BLaER1 treated with 17β-estradiol and CSF1 and Interleukin-3, amounts not matched to agents 10 nM and 100 nM (cell line): ENCODE measurements around the gene FILIP1L.
"Not testable (repeated sequence)": the region's sequence is repeated elsewhere in the genome, so short reads cannot be mapped to it uniquely, and the experiment has no call there.

Source experiments
- H3K27ac ChIP-seq, 11 experiments: shearing (Covaris generic); formaldehyde crosslinking; 2 replicates each; pipeline ENCODE4 v1.8.1; 2022
- H3K27me3 ChIP-seq, 11 experiments: shearing (Covaris generic); formaldehyde crosslinking; 2 replicates each; pipeline ENCODE4 v1.8.1; 2022
- H3K36me3 ChIP-seq, 11 experiments: shearing (Covaris generic); formaldehyde crosslinking; 2 replicates each; pipeline ENCODE4 v1.8.1; 2022
- H3K4me1 ChIP-seq, 10 experiments: shearing (Covaris generic); formaldehyde crosslinking; 2 replicates each; pipeline ENCODE4 v1.8.1; 2022
- H3K4me2 ChIP-seq, 11 experiments: shearing (Covaris generic); formaldehyde crosslinking; 2 replicates each; pipeline ENCODE4 v1.8.1; 2022
- H3K4me3 ChIP-seq, 10 experiments: shearing (Covaris generic); formaldehyde crosslinking; 2 replicates each; pipeline ENCODE4 v1.8.1; 2022
- H3K9ac ChIP-seq, 11 experiments: shearing (Covaris generic); formaldehyde crosslinking; 2 replicates each; pipeline ENCODE4 v1.8.1; 2022
- H3K9me3 ChIP-seq, 11 experiments: shearing (Covaris generic); formaldehyde crosslinking; replicated peaks in 1 of 11; 2 replicates each; pipeline ENCODE4 v1.8.1; 2022
- H4K20me1 ChIP-seq, 11 experiments: shearing (Covaris generic); formaldehyde crosslinking; 2 replicates each; pipeline ENCODE4 v1.8.1; 2022
- Cebpa-rat ChIP-seq, 11 experiments: shearing (Covaris generic); IDR thresholded peaks; 2 replicates each; pipeline ENCODE4 v1.8.1; 2022

The FILIP1L gene

GRCh38 chr3:100097919-100098783 is 16.1 kb downstream of the FILIP1L start:
- no peaks in the 10 kb centered on the region for H4K20me1 ChIP-seq
- no peak overlapping the region for H3K27ac ChIP-seq
- peaks cover 0 to 10% (median 0%) of the 10 kb centered on the region in 11 experiments; a peak in 3 of 22 replicates for H3K36me3 ChIP-seq
- no peak overlapping the region for H3K4me2 ChIP-seq
- no peak overlapping the region for H3K9ac ChIP-seq
- H3K4me3 ChIP-seq, result no peak overlapping the region
- H3K9me3 ChIP-seq, result peaks cover 0 to 11% (median 4%) of the 10 kb centered on the region in 11 experiments; a peak in 7 of 22 replicates
- no peaks in the 10 kb centered on the region for H3K27me3 ChIP-seq
- H3K4me1 ChIP-seq, result peaks cover 0 to 11% (median 8%) of the 10 kb centered on the region in 10 experiments; a peak in 15 of 20 replicates
- no peak for TF ChIP-seq Cebpa-rat (IDR thresholded peaks at IDR 0.05)

- peaks cover 0 to 6% (median 0%) of the 10 kb centered on the region in 10 experiments; a peak in 2 of 20 replicates for H3K4me1 ChIP-seq
- no peaks in the 10 kb centered on the region for H3K27me3 ChIP-seq
- no peak overlapping the region for H3K27ac ChIP-seq
- H3K4me2 ChIP-seq, result no peak overlapping the region
- no peak overlapping the region for H3K9ac ChIP-seq
- TF ChIP-seq Cebpa-rat (IDR thresholded peaks at IDR 0.05), result no peak
- H4K20me1 ChIP-seq, result no peaks in the 10 kb centered on the region
- H3K36me3 ChIP-seq, result peaks cover 0 to 9% (median 0%) of the 10 kb centered on the region in 11 experiments; a peak in 3 of 22 replicates
- H3K9me3 ChIP-seq, result peaks cover 0 to 11% (median 4%) of the 10 kb centered on the region in 11 experiments; a peak in 7 of 22 replicates
- no peak overlapping the region for H3K4me3 ChIP-seq
These were observed 17.4 kb downstream of the FILIP1L start for GRCh38 chr3:100096866-100097265.

GRCh38 chr3:100096286-100096685 is 18.0 kb downstream of the FILIP1L start:
- H3K9ac ChIP-seq, H3K4me1 ChIP-seq, H3K4me3 ChIP-seq, H3K4me2 ChIP-seq, H3K36me3 ChIP-seq, H3K27ac ChIP-seq, H3K27me3 ChIP-seq, H4K20me1 ChIP-seq: not testable (repeated sequence)
- H3K9me3 ChIP-seq, result peaks cover 0 to 11% (median 3%) of the 10 kb centered on the region in 11 experiments; a peak in 7 of 22 replicates

GRCh38 chr3:100093831-100094230 is 20.5 kb downstream of the FILIP1L start:
- no peak for TF ChIP-seq Cebpa-rat (IDR thresholded peaks at IDR 0.05)
- Histone ChIP-seq H3K27me3 (no peaks in the 10 kb centered on the region), H3K9me3 (no peaks in the 10 kb centered on the region), H3K36me3 (peaks cover 0 to 5% (median 0%) of the 10 kb centered on the region in 11 experiments; a peak in 1 of 22 replicates), H3K27ac (no peak overlapping the region), H3K9ac (no peak overlapping the region), H3K4me1 (peaks cover 0 to 10% (median 0%) of the 10 kb centered on the region in 10 experiments; a peak in 6 of 20 replicates), H3K4me2 (no peak overlapping the region), H3K4me3 (no peak overlapping the region), H4K20me1 (peaks cover 0 to 3% (median 0%) of the 10 kb centered on the region in 11 experiments; a peak in 2 of 22 replicates)

GRCh38 chr3:100090669-100091005 is 23.7 kb downstream of the FILIP1L start:
- H4K20me1 ChIP-seq, result peaks cover 0 to 11% (median 0%) of the 10 kb centered on the region in 11 experiments; a peak in 5 of 22 replicates
- no peaks in the 10 kb centered on the region for H3K9me3 ChIP-seq
- H3K4me1 ChIP-seq, result peaks cover 0 to 14% (median 7%) of the 10 kb centered on the region in 10 experiments; a peak in 12 of 20 replicates
- H3K4me2 ChIP-seq, result no peak overlapping the region
- no peak overlapping the region for H3K27ac ChIP-seq
- no peak overlapping the region for H3K9ac ChIP-seq
- H3K27me3 ChIP-seq, result no peaks in the 10 kb centered on the region
- H3K36me3 ChIP-seq, result peaks cover 0 to 2% (median 0%) of the 10 kb centered on the region in 11 experiments; a peak in 1 of 22 replicates
- no peak for TF ChIP-seq Cebpa-rat (IDR thresholded peaks at IDR 0.05)
- no peak overlapping the region for H3K4me3 ChIP-seq

- Histone ChIP-seq H3K27ac (no peak overlapping the region), H3K4me2 (peak overlapping the region in 3 of 11 experiments; percentile 12 to 24 (median 14); a peak in 1 of 22 replicates), H3K9ac (no peak overlapping the region), H3K9me3 (no peaks in the 10 kb centered on the region), H3K27me3 (no peaks in the 10 kb centered on the region), H3K4me1 (peaks cover 0 to 20% (median 7%) of the 10 kb centered on the region in 10 experiments; a peak in 13 of 20 replicates), H4K20me1 (peaks cover 0 to 11% (median 0%) of the 10 kb centered on the region in 11 experiments; a peak in 5 of 22 replicates), H3K36me3 (no peaks in the 10 kb centered on the region), H3K4me3 (no peak overlapping the region)
- no peak for TF ChIP-seq Cebpa-rat (IDR thresholded peaks at IDR 0.05)
These were observed 24.3 kb downstream of the FILIP1L start for GRCh38 chr3:100089812-100090668.

GRCh38 chr3:100088735-100089368 is 25.4 kb downstream of the FILIP1L start:
- Histone ChIP-seq H3K36me3 (no peaks in the 10 kb centered on the region), H3K27me3 (no peaks in the 10 kb centered on the region), H3K27ac (no peak overlapping the region), H3K9me3 (no peaks in the 10 kb centered on the region), H4K20me1 (peaks cover 0 to 11% (median 0%) of the 10 kb centered on the region in 11 experiments; a peak in 5 of 22 replicates), H3K4me2 (no peak overlapping the region), H3K4me1 (peaks cover 0 to 31% (median 9%) of the 10 kb centered on the region in 10 experiments; a peak in 14 of 20 replicates), H3K9ac (no peak overlapping the region), H3K4me3 (no peak overlapping the region)
- TF ChIP-seq Cebpa-rat (IDR thresholded peaks at IDR 0.05), result no peak

GRCh38 chr3:100087198-100087597 is 27.1 kb downstream of the FILIP1L start:
- no peaks in the 10 kb centered on the region for H3K36me3 ChIP-seq
- H3K9ac ChIP-seq, result no peak overlapping the region
- peak overlapping the region in 5 of 11 experiments; percentile 13 to 36 (median 25); a peak in 6 of 22 replicates for H3K4me2 ChIP-seq
- peaks cover 0 to 11% (median 0%) of the 10 kb centered on the region in 11 experiments; a peak in 5 of 22 replicates for H4K20me1 ChIP-seq
- peaks cover 0 to 35% (median 9%) of the 10 kb centered on the region in 10 experiments; a peak in 14 of 20 replicates for H3K4me1 ChIP-seq
- no peak overlapping the region for H3K4me3 ChIP-seq
- H3K27ac ChIP-seq, result no peak overlapping the region
- H3K27me3 ChIP-seq, result no peaks in the 10 kb centered on the region
- no peaks in the 10 kb centered on the region for H3K9me3 ChIP-seq
- no peak for TF ChIP-seq Cebpa-rat (IDR thresholded peaks at IDR 0.05)
